ENCODE measurements around the gene ZBTB18. TPM values are rescaled to one million over a fixed set of nuclear protein-coding genes. Genes with fewer than 3 reads are reported as not detected.

Gene ZBTB18
- total RNA-seq, 2 experiments from 2014 or later: 57.2 to 59.9 TPM

- no peak for DNase-seq
- H3K4me1 Mint-ChIP-seq (ENCODE audit: low read depth): no peaks in the 10 kb centered on the region
- H3K27ac ChIP-seq (ENCODE audit: low read depth in 1 of 2, low read length in 2 of 2): no peak overlapping the region
- H3K27ac Mint-ChIP-seq: no peak overlapping the region
- no peaks in the 10 kb centered on the region for H3K27me3 ChIP-seq (ENCODE audit: control insufficient read depth in 1 of 2, insufficient read depth in 2 of 2, low read length in 2 of 2)
- CTCF ChIA-PET: no interaction called here
- no peaks in the 10 kb centered on the region for H3K9me3 Mint-ChIP-seq
- peaks cover 7% of the 10 kb centered on the region for H3K27me3 Mint-ChIP-seq
- H3K36me3 Mint-ChIP-seq (ENCODE audit: low read depth): no peaks in the 10 kb centered on the region
- H3K4me3 Mint-ChIP-seq: no peak overlapping the region
- no peak for ATAC-seq (ENCODE audit: poor library complexity)
- no peak overlapping the region for H3K4me3 ChIP-seq (ENCODE audit: low read length)
- POLR2A ChIA-PET: no interaction called here
- no peaks in the 10 kb centered on the region for H3K9me3 ChIP-seq (ENCODE audit: control insufficient read depth in 1 of 2, insufficient read depth in 1 of 2, low read length in 2 of 2)
- no peaks in the 10 kb centered on the region for H3K36me3 ChIP-seq (ENCODE audit: insufficient read depth, low read length)
- intact Hi-C loops (cut with DNase I, micrococcal nuclease): no loop called here
- H3K4me1 ChIP-seq (ENCODE audit: insufficient read depth, low read length): no peaks in the 10 kb centered on the region
- no peak for TF ChIP-seq CTCF (IDR thresholded peaks at IDR 0.05)
Observed at GRCh38 chr1:244085891-244086290, 34.8 kb downstream of the ZBTB18 start.

GRCh38 chr1:244087021-244087560 is 36.0 kb downstream of the ZBTB18 start:
- peaks cover 7% of the 10 kb centered on the region for H3K27me3 Mint-ChIP-seq
- ChIA-PET CTCF (no interaction called here), POLR2A (no interaction called here)
- no peaks in the 10 kb centered on the region for H3K36me3 Mint-ChIP-seq (ENCODE audit: low read depth)
- TF ChIP-seq CTCF (IDR thresholded peaks at IDR 0.05): no peak
- Histone ChIP-seq H3K27me3 (ENCODE audit: control insufficient read depth in 1 of 2, insufficient read depth in 2 of 2, low read length in 2 of 2) (no peaks in the 10 kb centered on the region), H3K9me3 (ENCODE audit: control insufficient read depth in 1 of 2, insufficient read depth in 1 of 2, low read length in 2 of 2) (no peaks in the 10 kb centered on the region), H3K4me1 (ENCODE audit: insufficient read depth, low read length) (no peaks in the 10 kb centered on the region), H3K27ac (ENCODE audit: low read depth in 1 of 2, low read length in 2 of 2) (no peak overlapping the region), H3K36me3 (ENCODE audit: insufficient read depth, low read length) (no peaks in the 10 kb centered on the region), H3K4me3 (ENCODE audit: low read length) (no peak overlapping the region)
- H3K27ac Mint-ChIP-seq: no peak overlapping the region
- no peak overlapping the region for H3K4me3 Mint-ChIP-seq
- DNase-seq: no peak
- intact Hi-C loops (cut with DNase I, micrococcal nuclease): no loop called here
- H3K4me1 Mint-ChIP-seq (ENCODE audit: low read depth): no peaks in the 10 kb centered on the region
- no peak for ATAC-seq (ENCODE audit: poor library complexity)
- H3K9me3 Mint-ChIP-seq: no peaks in the 10 kb centered on the region

GRCh38 chr1:244087611-244088010 is 36.5 kb downstream of the ZBTB18 start:
- Mint-ChIP-seq H3K27ac (no peak overlapping the region), H3K4me3 (no peak overlapping the region), H3K36me3 (ENCODE audit: low read depth) (no peaks in the 10 kb centered on the region), H3K9me3 (no peaks in the 10 kb centered on the region), H3K4me1 (ENCODE audit: low read depth) (no peaks in the 10 kb centered on the region), H3K27me3 (peaks cover 7% of the 10 kb centered on the region)
- intact Hi-C loops (cut with DNase I, micrococcal nuclease): no loop called here
- no peak for ATAC-seq (ENCODE audit: poor library complexity)
- no peak for TF ChIP-seq CTCF (IDR thresholded peaks at IDR 0.05)
- no peak for DNase-seq
- CTCF ChIA-PET: no interaction called here
- Histone ChIP-seq H3K9me3 (ENCODE audit: control insufficient read depth in 1 of 2, insufficient read depth in 1 of 2, low read length in 2 of 2) (no peaks in the 10 kb centered on the region), H3K4me1 (ENCODE audit: insufficient read depth, low read length) (no peaks in the 10 kb centered on the region), H3K36me3 (ENCODE audit: insufficient read depth, low read length) (no peaks in the 10 kb centered on the region), H3K27ac (ENCODE audit: low read depth in 1 of 2, low read length in 2 of 2) (no peak overlapping the region), H3K4me3 (ENCODE audit: low read length) (no peak overlapping the region), H3K27me3 (ENCODE audit: control insufficient read depth in 1 of 2, insufficient read depth in 2 of 2, low read length in 2 of 2) (no peaks in the 10 kb centered on the region)
- POLR2A ChIA-PET: no interaction called here

All from CD4-positive, alpha-beta T cell (primary cell).